Measurements from ENCODE around the gene VSIG10.
"Not testable (repeated sequence)": the region's sequence is repeated elsewhere in the genome, so short reads cannot be mapped to it uniquely, and the experiment has no call there.

Gene VSIG10

DNA sequence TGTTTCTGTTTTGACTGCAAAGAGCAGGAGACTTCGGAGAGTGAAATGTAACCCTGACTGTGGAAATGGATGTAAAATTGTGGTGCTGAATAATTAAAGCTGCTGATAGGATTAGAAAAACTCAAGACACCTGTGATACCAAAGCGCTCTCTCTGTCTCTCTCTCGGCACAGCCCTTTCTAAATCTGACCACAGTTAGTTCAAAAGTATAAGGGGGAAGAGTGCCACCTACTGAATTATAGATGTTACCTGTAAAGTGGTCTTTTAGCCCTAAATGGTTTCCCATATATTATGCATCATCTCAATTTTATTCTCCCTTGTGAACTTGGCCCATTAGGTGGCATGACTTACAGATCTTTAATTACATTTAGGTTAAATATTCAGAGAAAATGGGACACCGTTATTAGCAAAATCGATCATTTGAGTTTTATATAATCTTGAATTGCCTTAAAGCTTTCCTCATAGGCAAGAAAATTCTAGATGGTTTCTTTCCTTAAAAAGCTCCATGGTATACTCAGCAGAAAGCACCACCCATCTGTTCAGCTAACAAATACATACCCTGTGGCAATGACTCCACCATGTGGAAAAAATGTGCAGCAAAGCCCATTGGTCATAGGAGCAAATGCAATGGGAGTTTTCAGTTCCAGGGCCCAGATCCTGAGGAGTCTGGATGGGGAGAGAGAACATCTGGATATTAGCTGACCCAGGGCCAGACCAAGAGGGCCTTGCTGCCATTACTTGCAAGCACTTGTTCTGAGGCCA, 69.2 kb downstream of the VSIG10 start:
- Histone ChIP-seq H3K4me1 (ENCODE audit: control insufficient read depth in 2 of 2, insufficient read depth in 2 of 2, low read length in 2 of 2) (no peaks in the 10 kb centered on the region), H3K36me3 (ENCODE audit: control insufficient read depth in 2 of 2, insufficient read depth in 2 of 2, low read length in 2 of 2) (peaks cover 74 to 84% of the 10 kb centered on the region in 2 donors), H3K4me3 (ENCODE audit: low read length in 2 of 2) (no peak overlapping the region), H3K27ac (ENCODE audit: low read depth in 2 of 2, low read length in 2 of 2) (no peak overlapping the region), H3K9ac (ENCODE audit: low read depth in 1 of 2, low read length in 2 of 2) (no peak overlapping the region), H3K9me3 (ENCODE audit: control insufficient read depth in 2 of 2, low read length in 2 of 2) (no peaks in the 10 kb centered on the region), H3K27me3 (ENCODE audit: control insufficient read depth in 2 of 2, insufficient read depth in 2 of 2, low read length in 2 of 2) (no peaks in the 10 kb centered on the region)

DNA sequence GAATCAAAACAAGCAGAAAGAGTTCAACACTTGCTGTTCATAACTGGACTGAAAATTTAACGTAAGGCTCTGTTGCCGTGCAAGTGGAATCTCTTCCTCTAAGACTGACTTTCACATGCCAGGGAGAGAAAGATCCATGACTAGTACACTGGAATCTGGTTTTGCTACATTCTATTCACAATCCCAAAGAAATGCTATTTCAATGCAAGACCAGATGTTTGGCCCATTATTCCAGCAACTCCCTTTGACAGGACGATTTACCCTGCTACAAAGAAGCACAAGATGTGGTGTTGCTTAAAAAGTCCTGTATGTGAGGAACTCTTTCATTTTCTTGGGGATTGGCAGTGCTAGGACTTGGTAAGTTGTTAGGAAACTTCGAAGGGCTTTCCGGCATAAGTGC, 69.9 kb downstream of the VSIG10 start:
- peaks cover 69 to 84% of the 10 kb centered on the region in 2 donors for H3K36me3 ChIP-seq (ENCODE audit: control insufficient read depth in 2 of 2, insufficient read depth in 2 of 2, low read length in 2 of 2)

DNA sequence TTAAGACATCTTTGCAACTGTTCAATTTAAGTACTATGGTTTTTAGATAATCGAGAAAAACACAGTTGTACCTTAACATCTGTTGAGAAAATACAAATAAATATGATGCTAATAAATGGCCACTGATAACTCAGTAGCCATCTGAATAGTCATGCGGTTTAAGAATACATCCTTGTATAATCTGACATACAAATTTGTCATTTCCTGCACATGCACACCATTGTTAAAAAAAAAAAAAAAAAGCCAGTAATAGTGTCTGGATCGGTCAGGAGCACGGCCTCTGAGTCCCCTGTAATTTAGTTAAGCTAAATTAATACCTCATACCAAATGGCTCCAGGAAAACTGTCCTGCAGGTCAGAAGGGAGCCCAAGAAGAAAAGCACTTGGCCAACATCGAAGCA, 70.5 kb downstream of the VSIG10 start:
- Histone ChIP-seq H3K27me3 (ENCODE audit: control insufficient read depth in 2 of 2, insufficient read depth in 2 of 2, low read length in 2 of 2) (no peaks in the 10 kb centered on the region), H3K4me1 (ENCODE audit: control insufficient read depth in 2 of 2, insufficient read depth in 2 of 2, low read length in 2 of 2) (no peaks in the 10 kb centered on the region), H3K9me3 (ENCODE audit: control insufficient read depth in 2 of 2, low read length in 2 of 2) (no peaks in the 10 kb centered on the region), H3K36me3 (ENCODE audit: control insufficient read depth in 2 of 2, insufficient read depth in 2 of 2, low read length in 2 of 2) (peaks cover 67 to 83% of the 10 kb centered on the region in 2 donors), H3K4me3 (ENCODE audit: low read length in 2 of 2) (no peak overlapping the region), H3K9ac (ENCODE audit: low read depth in 1 of 2, low read length in 2 of 2) (no peak overlapping the region), H3K27ac (ENCODE audit: low read depth in 2 of 2, low read length in 2 of 2) (no peak overlapping the region)

More for the DNA sequence above, 69.9 kb downstream of the VSIG10 start:
- no peaks in the 10 kb centered on the region for H3K9me3 ChIP-seq (ENCODE audit: control insufficient read depth in 2 of 2, low read length in 2 of 2)
- no peak overlapping the region for H3K9ac ChIP-seq (ENCODE audit: low read depth in 1 of 2, low read length in 2 of 2)
- H3K27ac ChIP-seq (ENCODE audit: low read depth in 2 of 2, low read length in 2 of 2) = no peak overlapping the region
- H3K4me3 ChIP-seq (ENCODE audit: low read length in 2 of 2) = no peak overlapping the region
- H3K4me1 ChIP-seq (ENCODE audit: control insufficient read depth in 2 of 2, insufficient read depth in 2 of 2, low read length in 2 of 2) = no peaks in the 10 kb centered on the region
- H3K27me3 ChIP-seq (ENCODE audit: control insufficient read depth in 2 of 2, insufficient read depth in 2 of 2, low read length in 2 of 2) = no peaks in the 10 kb centered on the region

DNA sequence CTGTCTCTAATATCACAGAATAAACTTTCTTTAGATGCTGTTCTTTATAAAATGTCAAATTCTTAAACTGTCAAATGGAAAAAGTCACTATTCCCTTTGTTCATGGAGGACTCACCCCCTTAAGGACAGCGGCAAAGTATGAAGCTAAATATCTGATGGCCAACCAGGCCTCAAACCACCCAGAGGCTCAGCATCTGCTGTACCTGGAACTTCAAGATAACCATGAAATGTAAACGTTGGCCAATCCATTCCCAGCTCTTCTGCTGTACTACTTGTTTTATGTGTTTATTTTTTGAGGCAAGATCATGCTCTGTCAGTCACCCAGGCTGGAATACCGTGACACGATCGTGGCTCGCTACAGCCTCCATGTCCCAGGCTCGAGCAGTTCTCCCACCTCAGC, 71.6 kb downstream of the VSIG10 start:
- Histone ChIP-seq H3K36me3 (ENCODE audit: control insufficient read depth in 2 of 2, insufficient read depth in 2 of 2, low read length in 2 of 2) (peaks cover 62 to 79% of the 10 kb centered on the region in 2 donors), H3K9ac (ENCODE audit: low read depth in 1 of 2, low read length in 2 of 2) (no peak overlapping the region), H3K4me1 (ENCODE audit: control insufficient read depth in 2 of 2, insufficient read depth in 2 of 2, low read length in 2 of 2) (no peaks in the 10 kb centered on the region)

DNA sequence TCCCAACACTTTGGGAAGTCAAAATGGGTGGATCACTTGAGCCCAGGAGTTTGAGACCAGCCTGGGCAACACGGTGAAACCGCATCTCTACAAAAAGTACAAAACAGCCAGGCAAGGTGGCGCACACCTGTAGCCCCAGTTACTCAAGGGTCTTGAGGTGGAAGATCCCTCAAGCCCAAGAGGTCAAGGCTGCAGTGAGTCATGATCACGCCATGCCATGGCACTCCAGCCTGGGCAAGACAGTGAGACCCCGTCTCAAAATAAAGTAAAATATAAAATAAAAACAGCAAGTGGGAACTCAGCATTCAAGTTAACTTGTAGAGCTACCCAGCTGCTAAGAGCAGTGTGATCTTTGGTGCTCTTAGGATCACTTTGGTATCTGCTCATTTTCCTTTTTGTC, 74.6 kb downstream of the VSIG10 start:
- Histone ChIP-seq H3K4me3 (ENCODE audit: low read length in 2 of 2) (no peak overlapping the region), H3K9ac (ENCODE audit: low read depth in 1 of 2, low read length in 2 of 2) (no peak overlapping the region), H3K36me3 (ENCODE audit: control insufficient read depth in 2 of 2, insufficient read depth in 2 of 2, low read length in 2 of 2) (peaks cover 54 to 73% of the 10 kb centered on the region in 2 donors), H3K27me3 (ENCODE audit: control insufficient read depth in 2 of 2, insufficient read depth in 2 of 2, low read length in 2 of 2) (no peaks in the 10 kb centered on the region), H3K4me1 (ENCODE audit: control insufficient read depth in 2 of 2, insufficient read depth in 2 of 2, low read length in 2 of 2) (no peaks in the 10 kb centered on the region), H3K27ac (ENCODE audit: low read depth in 2 of 2, low read length in 2 of 2) (no peak overlapping the region), H3K9me3 (ENCODE audit: control insufficient read depth in 2 of 2, low read length in 2 of 2) (no peaks in the 10 kb centered on the region)

More for the DNA sequence above, 71.6 kb downstream of the VSIG10 start:
- Histone ChIP-seq H3K9me3 (ENCODE audit: control insufficient read depth in 2 of 2, low read length in 2 of 2) (no peaks in the 10 kb centered on the region), H3K27me3 (ENCODE audit: control insufficient read depth in 2 of 2, insufficient read depth in 2 of 2, low read length in 2 of 2) (no peaks in the 10 kb centered on the region), H3K27ac (ENCODE audit: low read depth in 2 of 2, low read length in 2 of 2) (no peak overlapping the region), H3K4me3 (ENCODE audit: low read length in 2 of 2) (no peak overlapping the region)

DNA sequence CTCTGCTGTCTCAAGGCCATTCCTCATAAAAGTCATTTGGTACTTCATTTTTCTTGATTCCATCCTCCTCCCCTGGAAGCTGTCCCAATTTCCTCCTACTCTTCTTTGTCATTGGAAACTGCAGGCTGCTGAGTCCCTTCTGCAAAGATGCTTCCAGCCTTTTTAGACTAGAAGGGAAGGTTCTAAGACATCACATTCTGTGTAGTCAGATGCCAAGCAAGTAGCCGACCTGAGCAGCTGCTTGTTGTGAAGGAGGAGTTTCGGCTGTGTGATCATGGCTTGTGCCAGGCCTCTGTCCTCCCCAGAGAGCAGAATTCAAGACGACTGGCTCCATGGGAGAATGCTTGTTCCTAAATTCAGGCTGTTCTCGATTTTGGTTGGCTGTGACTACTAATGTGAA, 78.6 kb downstream of the VSIG10 start:
- Histone ChIP-seq H3K36me3 (ENCODE audit: control insufficient read depth in 2 of 2, insufficient read depth in 2 of 2, low read length in 2 of 2) (peaks cover 31 to 43% of the 10 kb centered on the region in 2 donors), H3K4me1 (ENCODE audit: control insufficient read depth in 2 of 2, insufficient read depth in 2 of 2, low read length in 2 of 2) (no peaks in the 10 kb centered on the region), H3K9ac (ENCODE audit: low read depth in 1 of 2, low read length in 2 of 2) (no peak overlapping the region), H3K27me3 (ENCODE audit: control insufficient read depth in 2 of 2, insufficient read depth in 2 of 2, low read length in 2 of 2) (no peaks in the 10 kb centered on the region), H3K9me3 (ENCODE audit: control insufficient read depth in 2 of 2, low read length in 2 of 2) (no peaks in the 10 kb centered on the region), H3K27ac (ENCODE audit: low read depth in 2 of 2, low read length in 2 of 2) (no peak overlapping the region), H3K4me3 (ENCODE audit: low read length in 2 of 2) (no peak overlapping the region)

DNA sequence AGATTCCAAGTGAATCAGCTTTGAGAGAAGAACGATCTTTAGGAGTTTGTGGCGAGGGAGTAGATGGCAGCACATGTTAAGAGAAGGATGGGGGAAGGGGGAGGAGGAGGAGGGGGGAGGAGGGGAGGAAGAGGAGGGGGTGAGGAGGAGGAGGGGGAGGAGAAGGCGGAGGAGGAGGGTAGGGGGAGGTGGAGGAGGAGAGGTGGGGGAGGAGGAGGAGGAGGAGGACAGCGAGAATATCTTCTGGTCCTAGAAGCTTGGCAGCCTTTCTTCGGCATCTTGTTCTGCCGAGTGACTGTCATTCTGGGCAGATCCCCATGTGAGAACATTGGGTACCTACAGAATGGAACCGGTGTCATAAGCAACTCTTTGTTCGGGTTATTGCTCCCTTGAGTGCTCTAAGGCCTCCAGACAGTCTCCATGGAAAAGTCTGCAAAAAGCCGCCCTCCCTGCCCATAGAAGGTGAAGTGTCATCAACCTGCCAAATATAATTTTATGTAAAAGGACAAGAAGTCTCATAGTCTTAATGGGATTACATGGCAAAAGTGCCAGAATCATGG, 80.4 kb downstream of the VSIG10 start:
- H3K9ac ChIP-seq (ENCODE audit: low read depth in 1 of 2, low read length in 2 of 2) = no peak overlapping the region
- no peaks in the 10 kb centered on the region for H3K9me3 ChIP-seq (ENCODE audit: control insufficient read depth in 2 of 2, low read length in 2 of 2)
- H3K36me3 ChIP-seq (ENCODE audit: control insufficient read depth in 2 of 2, insufficient read depth in 2 of 2, low read length in 2 of 2) = peaks cover 35 to 41% of the 10 kb centered on the region in 2 donors
- no peak overlapping the region for H3K27ac ChIP-seq (ENCODE audit: low read depth in 2 of 2, low read length in 2 of 2)
- H3K4me3 ChIP-seq (ENCODE audit: low read length in 2 of 2) = no peak overlapping the region
- H3K27me3 ChIP-seq (ENCODE audit: control insufficient read depth in 2 of 2, insufficient read depth in 2 of 2, low read length in 2 of 2) = no peaks in the 10 kb centered on the region
- H3K4me1 ChIP-seq (ENCODE audit: control insufficient read depth in 2 of 2, insufficient read depth in 2 of 2, low read length in 2 of 2) = no peaks in the 10 kb centered on the region

DNA sequence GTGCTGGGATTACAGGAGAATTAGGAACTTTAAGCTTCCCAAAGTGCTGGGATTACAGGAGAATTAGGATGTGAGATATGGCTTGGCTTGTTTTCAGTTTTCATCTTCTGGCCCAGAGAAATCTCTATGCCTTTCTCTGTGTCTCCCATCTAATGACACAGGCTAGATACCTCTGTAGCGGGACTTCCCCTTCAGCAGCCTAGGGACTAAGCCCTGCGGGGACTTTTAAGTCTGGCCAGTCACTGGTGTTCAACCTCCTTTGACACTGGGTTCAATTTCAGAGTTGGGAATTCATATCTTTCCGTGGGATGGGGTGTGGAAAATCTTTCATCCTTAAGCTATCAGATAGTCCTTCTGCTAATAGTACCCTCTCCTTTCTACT, 81.1 kb downstream of the VSIG10 start:
- Histone ChIP-seq H3K4me3 (ENCODE audit: low read length in 2 of 2) (no peak overlapping the region), H3K9ac (ENCODE audit: low read depth in 1 of 2, low read length in 2 of 2) (no peak overlapping the region), H3K9me3 (ENCODE audit: control insufficient read depth in 2 of 2, low read length in 2 of 2) (no peaks in the 10 kb centered on the region), H3K27me3 (ENCODE audit: control insufficient read depth in 2 of 2, insufficient read depth in 2 of 2, low read length in 2 of 2) (no peaks in the 10 kb centered on the region), H3K4me1 (ENCODE audit: control insufficient read depth in 2 of 2, insufficient read depth in 2 of 2, low read length in 2 of 2) (peaks cover 0 to under 1% of the 10 kb centered on the region in 2 donors), H3K27ac (ENCODE audit: low read depth in 2 of 2, low read length in 2 of 2) (no peak overlapping the region), H3K36me3 (ENCODE audit: control insufficient read depth in 2 of 2, insufficient read depth in 2 of 2, low read length in 2 of 2) (peaks cover 35 to 38% of the 10 kb centered on the region in 2 donors)

DNA sequence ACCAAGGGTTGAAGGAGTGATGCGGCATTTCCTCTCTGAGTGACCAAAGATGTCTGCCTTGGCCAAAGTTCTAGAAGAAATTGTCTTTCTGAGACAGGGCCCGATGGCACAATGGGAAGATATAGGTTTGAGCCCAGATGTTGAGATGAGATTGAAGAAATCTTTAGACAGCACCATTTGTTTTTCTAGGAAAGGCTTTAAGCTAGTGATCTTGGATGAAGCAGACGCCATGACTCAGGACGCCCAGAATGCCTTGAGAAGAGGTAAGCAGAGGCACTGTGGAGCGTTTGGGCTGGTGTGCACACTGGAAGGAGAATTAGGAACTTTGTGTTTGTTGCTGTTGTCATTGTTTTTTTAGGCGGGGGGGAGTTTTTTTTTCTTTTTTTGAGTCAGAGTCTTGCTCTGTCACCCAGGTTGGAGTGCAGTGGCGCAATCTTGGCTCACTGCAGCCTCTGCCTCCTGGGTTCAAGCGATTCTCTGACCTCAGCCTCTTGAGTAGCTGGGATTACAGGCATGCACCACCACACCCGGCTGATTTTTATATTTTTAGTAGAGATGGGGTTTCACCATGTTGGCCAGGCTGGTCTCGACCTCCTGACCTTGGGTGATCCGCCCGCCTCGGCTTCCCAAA, 81.6 kb downstream of the VSIG10 start:
- not testable (repeated sequence) for H3K4me1 ChIP-seq (ENCODE audit: control insufficient read depth in 2 of 2, insufficient read depth in 2 of 2, low read length in 2 of 2); H3K27ac ChIP-seq (ENCODE audit: low read depth in 2 of 2, low read length in 2 of 2); H3K27me3 ChIP-seq (ENCODE audit: control insufficient read depth in 2 of 2, insufficient read depth in 2 of 2, low read length in 2 of 2); H3K4me3 ChIP-seq (ENCODE audit: low read length in 2 of 2); H3K9me3 ChIP-seq (ENCODE audit: control insufficient read depth in 2 of 2, low read length in 2 of 2); H3K9ac ChIP-seq (ENCODE audit: low read depth in 1 of 2, low read length in 2 of 2)
- H3K36me3 ChIP-seq (ENCODE audit: control insufficient read depth in 2 of 2, insufficient read depth in 2 of 2, low read length in 2 of 2) = peaks cover 35 to 36% of the 10 kb centered on the region in 2 donors

DNA sequence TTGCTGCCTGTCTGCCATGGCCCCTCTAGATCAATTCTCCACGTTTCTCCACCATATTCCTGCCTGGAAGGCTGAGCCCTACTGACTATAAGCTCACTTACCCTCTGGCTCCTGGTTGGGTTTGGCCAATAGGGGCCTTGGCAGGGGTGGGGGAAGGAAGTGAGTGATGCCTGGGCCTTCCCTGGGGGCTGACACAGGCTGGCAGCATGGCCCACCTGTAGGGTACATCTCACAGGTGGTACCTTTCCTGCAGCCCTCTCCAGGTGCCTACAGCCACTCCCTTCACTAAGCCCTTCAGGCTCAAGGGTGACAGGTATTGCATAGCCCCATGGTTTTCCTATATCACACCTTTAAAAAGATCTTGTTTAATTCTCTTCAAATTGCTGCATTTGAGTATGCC, 83.8 kb downstream of the VSIG10 start:
- Histone ChIP-seq H3K36me3 (ENCODE audit: control insufficient read depth in 2 of 2, insufficient read depth in 2 of 2, low read length in 2 of 2) (peaks cover 17 to 24% of the 10 kb centered on the region in 2 donors), H3K27me3 (ENCODE audit: control insufficient read depth in 2 of 2, insufficient read depth in 2 of 2, low read length in 2 of 2) (no peaks in the 10 kb centered on the region), H3K27ac (ENCODE audit: low read depth in 2 of 2, low read length in 2 of 2) (no peak overlapping the region), H3K4me3 (ENCODE audit: low read length in 2 of 2) (no peak overlapping the region), H3K9me3 (ENCODE audit: control insufficient read depth in 2 of 2, low read length in 2 of 2) (no peaks in the 10 kb centered on the region), H3K4me1 (ENCODE audit: control insufficient read depth in 2 of 2, insufficient read depth in 2 of 2, low read length in 2 of 2) (peaks cover 6 to 13% of the 10 kb centered on the region in 2 donors), H3K9ac (ENCODE audit: low read depth in 1 of 2, low read length in 2 of 2) (no peak overlapping the region)
